Mucosa of rectum (tissue), 2 donors: ENCODE data around the gene NKD1.

Experiments used
- H3K27ac ChIP-seq, 2 donors: one replicate each; pipeline ENCODE4 v1.7.0; 2013; ENCODE audit warnings: inconsistent platforms in 2 of 2, low read depth in 2 of 2, low read length in 2 of 2
- H3K27me3 ChIP-seq, 2 donors: one replicate each; pipeline ENCODE4 v1.7.0; 2013; ENCODE audit warnings: low read length in 2 of 2; ENCODE audit not compliant: control insufficient read depth in 2 of 2, insufficient read depth in 2 of 2
- H3K36me3 ChIP-seq, 2 donors: one replicate each; pipeline ENCODE4 v1.7.0; 2013; ENCODE audit warnings: low read length in 2 of 2; ENCODE audit not compliant: control insufficient read depth in 2 of 2, insufficient read depth in 2 of 2
- H3K4me1 ChIP-seq, 2 donors: one replicate each; pipeline ENCODE4 v1.7.0; 2013; ENCODE audit warnings: low read length in 2 of 2, mild to moderate bottlenecking in 1 of 2; ENCODE audit not compliant: control insufficient read depth in 2 of 2, insufficient read depth in 2 of 2
- H3K4me3 ChIP-seq, 2 donors: one replicate each; pipeline ENCODE4 v1.7.0; 2013; ENCODE audit warnings: low read length in 2 of 2
- H3K9ac ChIP-seq, 2 donors: one replicate each; pipeline ENCODE4 v1.7.0; 2013; ENCODE audit warnings: low read length in 2 of 2, low read depth in 1 of 2, mild to moderate bottlenecking in 1 of 2
- H3K9me3 ChIP-seq, 2 donors: one replicate each; pipeline ENCODE4 v1.7.0; 2013; ENCODE audit warnings: low read length in 2 of 2; ENCODE audit not compliant: control insufficient read depth in 2 of 2
- donor health status: healthy.
- donor health status: Normal muscosa, but diverticular disease.

Gene NKD1

GRCh38 chr16:50618238-50618918, 70.2 kb downstream of the NKD1 start:
- H3K27ac ChIP-seq: no peak overlapping the region
- no peaks in the 10 kb centered on the region for H3K36me3 ChIP-seq
- H3K27me3 ChIP-seq: no peaks in the 10 kb centered on the region
- H3K4me1 ChIP-seq: peaks cover 0 to 9% of the 10 kb centered on the region in 2 donors
- no peak overlapping the region for H3K4me3 ChIP-seq
- H3K9ac ChIP-seq: no peak overlapping the region
- H3K9me3 ChIP-seq: no peaks in the 10 kb centered on the region

DNA sequence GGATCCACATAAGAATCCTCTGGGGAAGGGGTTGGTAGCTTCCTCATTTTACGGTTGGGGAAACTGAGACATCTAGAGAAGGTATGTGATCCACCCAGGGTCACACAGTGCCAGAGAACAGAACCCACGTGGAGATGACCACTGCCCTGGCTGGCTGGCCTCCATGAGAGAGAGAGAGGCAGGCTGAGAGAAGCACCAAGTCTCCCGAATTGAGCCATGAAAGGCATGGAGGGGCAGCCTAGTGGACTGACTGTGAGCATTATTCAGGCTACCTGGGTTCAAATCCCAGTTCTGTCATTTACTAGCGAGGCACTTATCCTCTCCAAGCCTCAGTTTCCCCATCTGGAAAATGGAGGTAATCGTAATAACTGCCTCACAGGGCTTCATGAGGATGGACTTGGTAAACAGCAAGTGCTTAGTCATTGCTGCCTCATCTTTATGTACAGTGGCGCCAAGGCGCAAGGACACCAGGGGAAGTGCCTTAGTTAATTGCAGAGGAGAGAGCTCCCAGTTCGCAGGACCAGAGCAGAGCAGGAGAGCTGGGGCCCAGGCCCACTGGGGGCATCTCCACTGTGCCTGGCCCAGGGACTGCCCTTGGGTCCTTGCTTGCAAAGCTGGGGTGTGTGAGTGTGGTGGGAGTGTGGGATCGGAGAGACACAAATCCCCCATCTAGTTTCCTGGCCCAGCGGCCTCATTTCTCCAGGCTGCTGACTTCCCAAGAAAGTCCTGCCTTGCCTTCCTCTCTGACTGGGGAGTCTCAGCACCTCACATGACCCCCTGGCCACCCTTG, 71.7 kb downstream of the NKD1 start:
- Histone ChIP-seq H3K9ac (no peak overlapping the region), H3K4me1 (peaks cover 0 to 3% of the 10 kb centered on the region in 2 donors), H3K36me3 (no peaks in the 10 kb centered on the region), H3K4me3 (no peak overlapping the region), H3K27me3 (no peaks in the 10 kb centered on the region), H3K27ac (no peak overlapping the region), H3K9me3 (no peaks in the 10 kb centered on the region)

DNA sequence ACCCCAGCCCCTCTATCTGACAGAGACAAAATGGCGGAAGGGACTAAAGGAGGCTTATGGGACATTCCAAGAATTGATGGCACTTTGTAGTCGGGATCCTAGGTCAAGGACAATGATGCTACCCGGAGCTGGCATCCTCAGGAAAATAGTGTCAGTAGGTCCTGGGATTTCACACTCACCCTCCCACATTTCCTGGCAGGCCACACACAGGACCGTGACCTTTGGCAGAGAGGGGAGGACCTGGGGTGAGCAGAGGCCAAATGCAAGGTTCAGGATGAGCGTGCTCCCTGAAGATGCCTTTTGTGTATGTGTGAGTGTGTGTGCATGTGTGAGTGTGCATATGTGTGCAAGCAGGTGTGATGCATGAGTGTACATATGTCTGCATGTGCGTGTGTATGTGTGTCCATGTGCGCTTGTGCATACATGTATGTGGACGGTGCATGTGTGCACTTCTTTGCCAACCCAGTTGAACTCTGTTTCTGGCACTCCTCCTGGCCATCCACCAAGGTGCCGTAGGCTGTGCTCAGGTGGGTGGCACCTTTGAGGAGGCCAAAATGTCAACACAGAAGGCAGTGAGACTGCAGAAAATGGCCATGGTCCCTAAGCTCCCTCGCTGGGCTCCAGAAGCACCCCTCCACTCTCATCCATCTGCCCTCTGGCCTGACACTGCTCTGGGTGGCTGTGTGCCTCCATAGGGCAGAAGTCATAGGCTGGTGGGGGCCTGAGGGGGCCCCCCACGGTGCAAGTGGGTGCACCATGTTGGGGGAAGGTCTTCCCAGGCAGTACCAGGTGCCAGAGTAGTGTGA, 72.7 kb downstream of the NKD1 start:
- Histone ChIP-seq H3K27me3 (no peaks in the 10 kb centered on the region), H3K27ac (no peak overlapping the region), H3K9me3 (no peaks in the 10 kb centered on the region), H3K9ac (no peak overlapping the region), H3K4me3 (no peak overlapping the region), H3K36me3 (no peaks in the 10 kb centered on the region), H3K4me1 (no peaks in the 10 kb centered on the region)

DNA sequence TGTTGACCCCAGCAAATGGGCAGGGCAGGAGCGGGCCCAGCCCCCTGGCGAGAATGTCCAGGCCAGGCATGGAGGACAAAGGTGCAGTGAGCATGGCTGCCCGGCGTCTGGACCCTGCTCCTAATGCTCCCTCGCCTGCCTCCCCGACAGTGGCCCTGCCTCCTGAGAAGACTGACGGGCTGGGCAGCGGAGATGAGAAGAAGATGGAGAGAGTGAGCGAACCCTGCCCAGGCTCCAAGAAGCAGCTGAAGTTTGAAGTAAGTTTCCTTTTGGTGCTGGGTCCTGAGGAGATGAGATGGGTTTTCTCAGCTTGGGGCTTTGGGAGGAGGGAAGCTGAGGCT, 73.2 kb downstream of the NKD1 start:
- Histone ChIP-seq H3K27me3 (no peaks in the 10 kb centered on the region), H3K27ac (no peak overlapping the region)

DNA sequence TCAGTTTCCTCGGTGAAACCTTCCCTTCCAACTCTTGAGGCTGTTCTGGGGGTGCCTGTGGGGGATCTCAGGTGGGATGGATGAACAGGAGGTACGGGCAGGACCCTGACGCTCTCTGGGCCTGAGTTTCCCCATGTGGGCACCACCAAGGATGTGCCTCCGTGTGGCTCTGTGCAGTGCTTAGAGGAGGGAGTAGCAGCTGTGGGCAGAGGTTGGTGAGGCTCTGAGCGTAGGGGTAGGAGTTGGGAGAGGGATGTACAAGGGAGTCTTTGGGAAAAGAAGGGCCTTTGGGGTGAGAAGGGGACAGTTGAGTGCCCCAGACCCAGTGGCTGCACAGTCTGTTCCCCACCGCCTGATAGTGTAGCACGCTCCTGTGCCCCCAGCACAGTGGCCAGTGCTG, 73.8 kb downstream of the NKD1 start:
- no peaks in the 10 kb centered on the region for H3K36me3 ChIP-seq

More for the DNA sequence above, 73.2 kb downstream of the NKD1 start:
- H3K9ac ChIP-seq: no peak overlapping the region
- H3K9me3 ChIP-seq: no peaks in the 10 kb centered on the region
- H3K36me3 ChIP-seq: no peaks in the 10 kb centered on the region
- H3K4me3 ChIP-seq: no peak overlapping the region
- H3K4me1 ChIP-seq: no peaks in the 10 kb centered on the region

DNA sequence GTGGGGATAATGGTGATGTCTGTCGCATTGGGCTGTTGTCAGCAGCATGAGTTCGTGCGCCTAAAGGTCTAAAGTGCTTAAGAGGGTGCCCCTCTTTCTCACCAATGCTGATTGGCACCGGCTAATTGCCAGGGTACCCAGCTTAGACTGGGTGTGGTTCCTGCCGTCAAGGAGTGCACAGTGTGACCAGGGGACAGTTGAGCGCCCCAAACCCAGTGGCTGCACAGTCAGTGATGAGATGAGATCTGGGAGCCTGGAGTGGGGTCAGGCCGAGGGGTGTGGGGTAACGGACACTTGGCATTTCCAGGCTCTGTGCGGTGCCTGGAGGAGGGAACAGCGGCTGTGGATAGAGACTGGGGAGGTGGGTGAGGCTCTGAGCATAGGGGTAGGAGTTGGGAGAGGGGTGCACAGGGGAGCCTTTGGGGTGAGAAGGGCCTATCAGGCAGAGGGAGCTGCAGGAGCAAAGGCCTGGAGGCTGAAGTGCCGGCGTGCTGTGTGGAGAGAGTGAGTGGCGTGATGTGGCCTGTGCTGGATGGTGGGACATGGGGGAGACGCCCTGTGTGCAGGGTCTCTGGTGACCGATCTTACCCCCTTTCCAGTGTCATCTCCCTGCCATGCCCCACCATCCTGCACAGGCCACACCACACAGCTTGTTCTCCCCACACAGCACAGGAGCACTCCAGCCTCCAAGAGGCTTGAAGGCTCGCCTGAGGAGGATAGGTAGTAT, 74.6 kb downstream of the NKD1 start:
- Histone ChIP-seq H3K4me3 (no peak overlapping the region), H3K9me3 (no peaks in the 10 kb centered on the region), H3K36me3 (no peaks in the 10 kb centered on the region), H3K9ac (no peak overlapping the region), H3K4me1 (peaks cover 0 to 7% of the 10 kb centered on the region in 2 donors), H3K27ac (no peak overlapping the region), H3K27me3 (no peaks in the 10 kb centered on the region)

More for the DNA sequence above, 73.8 kb downstream of the NKD1 start:
- H3K27me3 ChIP-seq: no peaks in the 10 kb centered on the region
- H3K9me3 ChIP-seq: no peaks in the 10 kb centered on the region
- H3K27ac ChIP-seq: no peak overlapping the region
- H3K9ac ChIP-seq: no peak overlapping the region
- H3K4me3 ChIP-seq: no peak overlapping the region
- peaks cover 0 to 3% of the 10 kb centered on the region in 2 donors for H3K4me1 ChIP-seq

DNA sequence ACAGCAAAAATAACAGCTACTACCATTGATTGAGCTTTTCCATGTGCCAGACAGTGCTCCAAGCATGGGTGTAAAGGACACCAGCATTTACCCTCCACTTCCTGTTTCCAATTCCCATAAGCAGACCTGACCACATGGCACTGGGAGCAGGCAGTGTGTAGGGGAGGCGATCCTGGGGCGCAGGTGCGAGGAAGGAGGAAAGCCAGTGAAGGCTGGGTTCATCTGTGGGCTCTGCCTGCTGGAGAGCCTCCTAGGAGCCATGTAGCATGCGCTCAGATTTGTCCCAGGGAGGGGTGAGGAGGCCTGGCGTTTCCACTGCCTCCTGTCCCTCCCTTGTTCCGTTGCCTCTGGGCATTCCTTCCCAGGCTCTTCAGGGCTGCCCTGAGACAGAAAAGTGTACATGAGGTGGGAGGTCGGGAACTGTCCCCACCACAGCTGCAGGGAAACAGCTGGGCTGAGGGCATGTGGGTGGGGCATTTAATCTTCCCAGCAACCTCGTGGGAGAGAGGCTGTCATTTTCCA, 76.3 kb downstream of the NKD1 start:
- H3K4me3 ChIP-seq: no peak overlapping the region

GRCh38 chr16:50625374-50625773, 77.2 kb downstream of the NKD1 start:
- Histone ChIP-seq H3K9ac (no peak overlapping the region), H3K4me3 (no peak overlapping the region), H3K27me3 (no peaks in the 10 kb centered on the region), H3K4me1 (peaks cover 0 to 7% of the 10 kb centered on the region in 2 donors), H3K9me3 (no peaks in the 10 kb centered on the region), H3K36me3 (no peaks in the 10 kb centered on the region), H3K27ac (no peak overlapping the region)

More for the DNA sequence above, 76.3 kb downstream of the NKD1 start:
- H3K27ac ChIP-seq: no peak overlapping the region
- no peaks in the 10 kb centered on the region for H3K27me3 ChIP-seq
- no peaks in the 10 kb centered on the region for H3K36me3 ChIP-seq
- H3K4me1 ChIP-seq: peaks cover 0 to 7% of the 10 kb centered on the region in 2 donors
- no peaks in the 10 kb centered on the region for H3K9me3 ChIP-seq
- H3K9ac ChIP-seq: no peak overlapping the region

DNA sequence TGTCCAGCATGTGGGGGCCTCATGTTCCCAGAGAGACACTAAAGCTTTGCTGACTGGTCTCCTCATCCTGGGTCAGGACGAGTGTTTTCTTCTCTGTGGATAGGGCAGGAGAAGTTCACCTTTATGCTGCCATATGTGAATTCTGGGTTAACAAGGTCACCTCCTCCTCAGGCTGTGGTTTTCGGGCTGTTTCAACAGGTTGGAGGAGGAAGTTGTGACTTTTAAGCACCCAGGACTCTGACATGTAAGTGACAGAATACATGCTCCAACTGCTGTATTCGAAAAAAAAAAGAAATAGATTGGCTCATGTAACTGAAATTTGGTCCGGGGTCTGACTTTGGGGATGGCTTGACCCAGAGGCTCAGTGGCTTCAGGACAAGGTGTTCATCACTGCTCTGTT, 78.7 kb downstream of the NKD1 start:
- H3K27ac ChIP-seq: no peak overlapping the region
- no peak overlapping the region for H3K9ac ChIP-seq
- peaks cover 0 to 7% of the 10 kb centered on the region in 2 donors for H3K4me1 ChIP-seq
- H3K36me3 ChIP-seq: no peaks in the 10 kb centered on the region
- no peaks in the 10 kb centered on the region for H3K27me3 ChIP-seq
- no peak overlapping the region for H3K4me3 ChIP-seq
- no peaks in the 10 kb centered on the region for H3K9me3 ChIP-seq
